H1 (cell line): Measurements from ENCODE around the gene PGGHG. TPM values are rescaled to one million over a fixed set of nuclear protein-coding genes. Genes with fewer than 3 reads are reported as not detected.
A peak's percentile ranks its signal among the peaks of the same experiment; 100 is the strongest.

Experiments
- CTCF ChIA-PET: fragments of 300-600 bp; sonication (Branson Sonifier 250); formaldehyde crosslinking; loops from one replicate; lab custom pipeline; 2021; ENCODE audit not compliant: partially characterized antibody; lab: Charles Lee
- POLR2A ChIA-PET: fragments of 300-600 bp; sonication (Branson Sonifier 250); formaldehyde crosslinking; loops from one replicate; lab custom pipeline; 2021; ENCODE audit warnings: inconsistent platforms; ENCODE audit not compliant: partially characterized antibody; lab: Charles Lee
- DNase-seq, 2 experiments: peaks; one replicate each; pipeline versions ENCODE4 v3.0.0 to v3.0.0-alpha.2; 2010 to 2022; ENCODE audit warnings: low spot score in 2 of 2, low read depth in 1 of 2, mixed read lengths in 1 of 2
- FAIRE-seq: peaks from 2 replicates; lab custom pipeline; 2011; peaks lifted over from hg19 to GRCh38; lab: Jason Lieb, UNC
- H2AFZ ChIP-seq: 2 replicates; pipeline ENCODE4 v1.8.1; 2012; ENCODE audit warnings: low read length, inconsistent platforms
- H2AK5ac ChIP-seq: 2 replicates; pipeline ENCODE4 v1.6.1; 2013; ENCODE audit warnings: low read depth, low read length
- H2BK120ac ChIP-seq: replicated peaks from 2 replicates; pipeline ENCODE3; 2013; ENCODE audit warnings: low read depth, low read length, inconsistent platforms
- H2BK12ac ChIP-seq: 2 replicates; pipeline ENCODE4 v1.6.1; 2013; ENCODE audit warnings: low read depth, low read length
- H2BK15ac ChIP-seq: 2 replicates; pipeline ENCODE4 v1.6.1; 2013; ENCODE audit warnings: low read length
- H2BK20ac ChIP-seq: 2 replicates; pipeline ENCODE4 v1.6.1; 2013; ENCODE audit warnings: low read length
- H2BK5ac ChIP-seq: 2 replicates; pipeline ENCODE4 v1.6.1; 2013; ENCODE audit warnings: low read depth, low read length
- H3K14ac ChIP-seq: 2 replicates; pipeline ENCODE4 v1.6.1; 2013; ENCODE audit warnings: inconsistent platforms; ENCODE audit not compliant: insufficient read length
- H3K18ac ChIP-seq: 2 replicates; pipeline ENCODE4 v1.6.1; 2013; ENCODE audit warnings: low read length; ENCODE audit errors: extremely low read depth
- H3K23ac ChIP-seq: 2 replicates; pipeline ENCODE4 v1.6.1; 2013; ENCODE audit warnings: inconsistent platforms; ENCODE audit not compliant: insufficient read length
- H3K23me2 ChIP-seq: 2 replicates; pipeline ENCODE4 v1.6.1; 2013; ENCODE audit warnings: low read depth, low read length
- H3K27ac ChIP-seq: 2 replicates; pipeline ENCODE4 v1.6.1; 2011; ENCODE audit warnings: low read depth, low read length, inconsistent platforms
- H3K27me3 ChIP-seq, 4 experiments: replicated peaks in 1 of 4; 1 replicate in 1 of 4; 2 replicates in 3 of 4; pipeline versions ENCODE4 v1.6.1 to v1.8.1; 2011 to 2013; ENCODE audit warnings: low read length in 3 of 4, mild to moderate bottlenecking in 3 of 4, inconsistent platforms in 2 of 4, mixed read lengths in 2 of 4, moderate library complexity in 1 of 4; ENCODE audit not compliant: control insufficient read depth in 3 of 4, insufficient read depth in 3 of 4; ENCODE audit errors: extremely low read depth in 1 of 4
- H3K36me3 ChIP-seq, 4 experiments: 2 replicates each; pipeline versions ENCODE4 v1.6.1 to v1.8.1; 2011 to 2013; ENCODE audit warnings: mild to moderate bottlenecking in 4 of 4, low read length in 3 of 4, moderate library complexity in 2 of 4, control low read depth in 1 of 4, inconsistent platforms in 1 of 4; ENCODE audit not compliant: insufficient read depth in 4 of 4, control insufficient read depth in 2 of 4
- H3K4ac ChIP-seq: replicated peaks from 2 replicates; pipeline ENCODE3; 2013; ENCODE audit warnings: low read length, low read depth, mixed read lengths, inconsistent platforms; ENCODE audit not compliant: insufficient read length
- H3K4me1 ChIP-seq, 4 experiments: replicated peaks in 1 of 4; 1 replicate in 1 of 4; 2 replicates in 3 of 4; pipeline versions ENCODE4 v1.6.1 to v1.8.1; 2011 to 2013; ENCODE audit warnings: low read length in 3 of 4, inconsistent platforms in 2 of 4, mixed read lengths in 1 of 4; ENCODE audit not compliant: insufficient read depth in 4 of 4, control insufficient read depth in 3 of 4
- H3K4me2 ChIP-seq, 2 experiments: 2 replicates each; pipeline versions ENCODE4 v1.6.1 to v1.8.1; 2011 to 2013; ENCODE audit warnings: low read depth in 2 of 2, low read length in 2 of 2, control low read depth in 1 of 2, inconsistent platforms in 1 of 2, mild to moderate bottlenecking in 1 of 2; ENCODE audit not compliant: insufficient read depth in 1 of 2
- H3K4me3 ChIP-seq, 4 experiments: fragments of 200-600, 300-600 bp in 1 of 4; sonication (generic), shearing (Covaris generic), sonication (Bioruptor Twin) in 1 of 4; 2 replicates each; pipeline versions ENCODE4 v1.5.1 to v1.8.1; 2011 to 2016; ENCODE audit warnings: low read length in 4 of 4, low read depth in 3 of 4, control low read depth in 2 of 4, inconsistent platforms in 2 of 4, mild to moderate bottlenecking in 2 of 4, mixed read lengths in 1 of 4, moderate library complexity in 1 of 4; ENCODE audit not compliant: insufficient read depth in 2 of 4; ENCODE audit errors: extremely low read depth in 1 of 4
- H3K56ac ChIP-seq: replicated peaks from 2 replicates; pipeline ENCODE3; 2013; ENCODE audit warnings: low read depth, mild to moderate bottlenecking, mixed read lengths, low read length, inconsistent platforms; ENCODE audit not compliant: insufficient read length
- H3K79me1 ChIP-seq: 2 replicates; pipeline ENCODE4 v1.6.1; 2013; ENCODE audit warnings: low read depth, low read length, control low read depth
- H3K79me2 ChIP-seq, 2 experiments: 2 replicates each; pipeline versions ENCODE4 v1.6.1 to v1.8.1; 2012 to 2013; ENCODE audit warnings: low read length in 2 of 2, mild to moderate bottlenecking in 2 of 2, inconsistent platforms in 1 of 2; ENCODE audit not compliant: insufficient read depth in 2 of 2, control insufficient read depth in 1 of 2
- H3K9ac ChIP-seq, 4 experiments: replicated peaks in 1 of 4; 1 replicate in 1 of 4; 2 replicates in 3 of 4; pipeline versions ENCODE4 v1.6.1 to v1.8.1; 2011 to 2013; ENCODE audit warnings: low read depth in 3 of 4, low read length in 3 of 4, control low read depth in 2 of 4, mild to moderate bottlenecking in 2 of 4, moderate library complexity in 2 of 4, inconsistent platforms in 1 of 4; ENCODE audit errors: extremely low read depth in 1 of 4
- H3K9me3 ChIP-seq, 2 experiments: 2 replicates each; pipeline versions ENCODE4 v1.6.1 to v1.8.1; 2012 to 2013; ENCODE audit warnings: mild to moderate bottlenecking in 2 of 2, moderate library complexity in 2 of 2, control low read depth in 1 of 2, inconsistent platforms in 1 of 2, low read depth in 1 of 2, low read length in 1 of 2, mixed read lengths in 1 of 2; ENCODE audit not compliant: insufficient read depth in 2 of 2
- H4K20me1 ChIP-seq, 2 experiments: replicated peaks in 1 of 2; 2 replicates each; pipeline versions ENCODE3 to v1.8.1; 2011 to 2013; ENCODE audit warnings: inconsistent platforms in 2 of 2, low read length in 2 of 2, mild to moderate bottlenecking in 1 of 2; ENCODE audit not compliant: insufficient read depth in 2 of 2, control insufficient read depth in 1 of 2
- H4K5ac ChIP-seq: 2 replicates; pipeline ENCODE4 v1.6.1; 2013; ENCODE audit warnings: low read length, low read depth, mixed read lengths, inconsistent platforms; ENCODE audit not compliant: insufficient read length
- H4K8ac ChIP-seq: 2 replicates; pipeline ENCODE4 v1.8.0; 2013; ENCODE audit warnings: mild to moderate bottlenecking, moderate library complexity, low read length, inconsistent platforms; ENCODE audit not compliant: insufficient read depth; ENCODE audit errors: extremely low read depth
- H4K91ac ChIP-seq: replicated peaks from 2 replicates; pipeline ENCODE3; 2013; ENCODE audit warnings: low read length, mixed read lengths, inconsistent platforms; ENCODE audit not compliant: insufficient read length
- CREB1 ChIP-seq: IDR thresholded peaks from 2 replicates; pipeline ENCODE4 v1.6.1; 2012; ENCODE audit warnings: inconsistent platforms
- CTBP2 ChIP-seq: IDR thresholded peaks from 2 replicates; pipeline ENCODE4 v1.7.0; 2011; ENCODE audit warnings: borderline replicate concordance, mild to moderate bottlenecking, moderate library complexity, mixed read lengths, low read length; ENCODE audit not compliant: insufficient read depth, insufficient read length
- E2F6 ChIP-seq: IDR thresholded peaks from 2 replicates; pipeline ENCODE4 v1.6.1; 2012; ENCODE audit warnings: inconsistent platforms
- EGR1 ChIP-seq: IDR thresholded peaks from 2 replicates; pipeline ENCODE4 v1.6.1; 2011; ENCODE audit warnings: low read depth, low read length, borderline replicate concordance
- GABPA ChIP-seq: IDR thresholded peaks from 2 replicates; pipeline ENCODE4 v1.6.1; 2011; ENCODE audit warnings: mild to moderate bottlenecking, low read length, moderate library complexity, borderline replicate concordance; ENCODE audit not compliant: insufficient read depth
- HDAC2 ChIP-seq, 2 experiments: fragments of 300-600 bp in 1 of 2; sonication (generic) in 1 of 2; IDR thresholded peaks; 2 replicates each; pipeline ENCODE4 v1.6.1; 2011 to 2012; ENCODE audit warnings: low read depth in 2 of 2, low read length in 2 of 2, mild to moderate bottlenecking in 2 of 2, moderate library complexity in 2 of 2, borderline replicate concordance in 1 of 2, inconsistent platforms in 1 of 2
- MAFK ChIP-seq: IDR thresholded peaks from 2 replicates; pipeline ENCODE4 v1.6.1; 2012; ENCODE audit warnings: low read depth, mild to moderate bottlenecking, improper control_type of control experiment, low read length
- POU5F1 ChIP-seq: IDR thresholded peaks from 2 replicates; pipeline ENCODE4 v1.6.1; 2011; ENCODE audit warnings: low read depth, mild to moderate bottlenecking, low read length, moderate library complexity
- WGBS, 2 experiments: shearing (Covaris generic) in 1 of 2; methylation state at CpG; one replicate each; pipeline versions ENCODE4 v1.1.6 to v1.1.7; 2013 to 2015; ENCODE audit warnings: low lambda C conversion rate in 2 of 2, mixed read lengths in 2 of 2, inconsistent platforms in 1 of 2, low coverage in 1 of 2, missing lambda C conversion rate in 1 of 2; ENCODE audit not compliant: insufficient replicate concordance in 2 of 2, insufficient coverage in 1 of 2, insufficient read length in 1 of 2; ENCODE audit errors: extremely low coverage in 1 of 2, missing lambda C conversion rate in 1 of 2; 5-methylcytosine and 5-hydroxymethylcytosine counted together
- polyA plus RNA-seq, 7 experiments: library from polyadenylated mRNA; depleted of rRNA in 3 of 7; stranded (reverse) in 5 of 7; unstranded in 2 of 7; fragments of >200 nt in 5 of 7; fragments of 200-250 nt in 2 of 7; gene quantifications; 1 replicate in 5 of 7; 2 replicates in 1 of 7; 4 replicates in 1 of 7; pipeline versions ENCODE4 v1.2.1 to v1.2.3, GENCODE V29; 2011 to 2013; ENCODE audit warnings: missing spikeins in 2 of 7, mixed read lengths in 2 of 7
- total RNA-seq: library from RNA; stranded (reverse); fragmentation: NEBNext Ultra II Directional; extraction: Animal tissue kit (Norgen Biotek cat#: 25700); gene quantifications from 2 replicates; pipeline ENCODE4 v1.2.1, GENCODE V29; 2021

The PGGHG gene
- total and polyA plus RNA-seq, 2 of the 8 experiments (the other 6 are each of a cell fraction or from before 2014, with no cell fraction given): 34.8 to 60.7 TPM

DNA sequence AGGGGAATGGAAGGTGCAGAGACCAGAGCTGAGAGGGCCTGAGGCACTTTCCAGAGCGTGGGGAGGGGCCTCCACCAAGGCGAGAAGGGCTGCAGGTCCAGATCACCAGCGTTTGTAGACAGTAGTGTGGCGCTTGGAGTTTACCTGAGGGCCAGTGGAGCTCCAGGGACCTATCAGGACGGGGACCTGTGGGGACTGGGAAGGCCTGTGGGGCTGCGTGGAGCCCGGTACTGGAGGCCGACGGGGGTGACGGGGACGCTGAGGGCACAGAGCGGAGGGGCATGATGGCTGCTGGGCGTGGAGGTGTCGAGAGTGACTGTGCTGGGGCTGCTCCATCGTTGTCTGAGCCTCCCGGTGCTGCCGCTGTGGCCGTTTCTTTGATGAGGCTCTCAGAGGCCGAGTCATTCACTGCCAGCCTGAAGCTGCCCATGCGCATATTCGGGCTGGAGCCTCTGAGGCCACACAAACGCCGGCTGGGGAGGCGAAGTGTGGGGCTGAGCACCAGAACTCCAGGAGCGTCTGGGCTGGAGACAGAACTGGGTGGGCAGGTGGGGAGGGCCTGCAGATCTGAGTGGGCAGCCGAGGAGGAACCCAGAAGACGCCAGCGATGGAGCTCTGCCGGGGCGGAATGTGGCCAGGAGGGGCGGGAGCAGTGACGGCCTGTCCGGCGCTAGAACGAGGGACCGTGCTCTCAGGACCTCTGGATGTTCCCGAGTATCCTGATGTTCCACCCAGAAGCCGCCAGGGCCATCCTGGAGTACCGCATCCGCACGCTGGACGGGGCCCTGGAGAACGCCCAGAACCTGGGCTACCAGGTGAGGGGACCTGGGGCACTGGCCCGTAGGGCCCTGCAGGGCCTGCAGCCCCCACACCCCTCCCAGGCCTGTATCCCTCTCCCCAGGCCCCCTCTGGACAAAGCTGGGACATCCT lies 2.6 kb downstream of the PGGHG start:
- POLR2A ChIA-PET: interaction anchor here (0.5 to 3.0 kb wide), 10 partner anchors 9 to 77 kb away, joined by 3 to 14 read pairs (median 6); partner anchors contain the start of genes B4GALNT4 and IFITM5
- H3K79me1 ChIP-seq: 0 out of 2 replicates have a peak, but pooled peaks cover 4% of the 10 kb centered on the region
- FAIRE-seq: no peak
- TF ChIP-seq POU5F1: peak; percentile 95
- TF ChIP-seq EGR1: no peak
- no peak for TF ChIP-seq MAFK
- TF ChIP-seq E2F6: peak; percentile 41; the same call in 1 of the 2 replicates
- no peak for TF ChIP-seq CREB1
- no peak for TF ChIP-seq CTBP2
- TF ChIP-seq HDAC2 (IDR thresholded peaks at IDR 0.05; ENCODE audit: borderline replicate concordance in 1 of 2, low read depth in 2 of 2, low read length in 2 of 2): 0 out of 4 replicates have a peak, but pooled peaks of 1 of the 2 experiments have one; percentile 18
- peak; percentile 73; the same call in 1 of the 2 replicates for TF ChIP-seq GABPA

More for the DNA sequence above, 2.6 kb downstream of the PGGHG start:
- H2BK120ac ChIP-seq: no peak overlapping the region
- peak overlapping the region; percentile 85 for H4K91ac ChIP-seq
- H3K14ac ChIP-seq: no peak overlapping the region
- no peak overlapping the region for H2AFZ ChIP-seq
- H3K27me3 ChIP-seq: peaks cover 5 to 16% (median 13%) of the 10 kb centered on the region in 4 experiments; a peak in 6 of 7 replicates
- peak overlapping the region; percentile 72 for H3K18ac ChIP-seq
- H2BK5ac ChIP-seq: peak overlapping the region; percentile 97
- peaks cover 5% of the 10 kb centered on the region; the same call in 1 of the 2 replicates for H3K23me2 ChIP-seq
- no peak overlapping the region for H3K56ac ChIP-seq
- no peaks in the 10 kb centered on the region for H3K79me2 ChIP-seq
- CTCF ChIA-PET: interaction anchor here (0.6 to 2.8 kb wide), 14 partner anchors 9 to 188 kb away, joined by 3 to 19 read pairs (median 4); no protein-coding TSS in a partner anchor
- peak overlapping the region; percentile 93 for H4K5ac ChIP-seq
- H3K36me3 ChIP-seq: peaks cover 3 to 30% (median 15%) of the 10 kb centered on the region in 4 experiments; a peak in 6 of 8 replicates
- peak overlapping the region; percentile 12 to 42 for H3K4me2 ChIP-seq
- H3K23ac ChIP-seq: no peak overlapping the region
- H2BK20ac ChIP-seq: peak overlapping the region; percentile 51
- DNase-seq: no peak
- peak overlapping the region; percentile 76 for H4K8ac ChIP-seq
- WGBS, 2 experiments: 64% methylated on average over 37 of the region's 44 CpGs; no CpG with 5 or more reads in 1 of the 2 experiments
- peaks cover 0 to 41% (median 29%) of the 10 kb centered on the region in 4 experiments; a peak in 6 of 7 replicates for H3K4me1 ChIP-seq
- peak overlapping the region; percentile 84; the same call in 1 of the 2 replicates for H2BK15ac ChIP-seq
- H2AK5ac ChIP-seq: peak overlapping the region; percentile 96; the same call in 1 of the 2 replicates
- H3K9ac ChIP-seq: no peak overlapping the region; a peak in 2 of 7 replicates
- H3K4me3 ChIP-seq: 0 out of 8 replicates have a peak overlapping the region, but pooled peaks of 1 of the 4 experiments have one; percentile 4
- H4K20me1 ChIP-seq: no peaks in the 10 kb centered on the region
- peak overlapping the region; percentile 37; the same call in 1 of the 2 replicates for H3K27ac ChIP-seq
- peak overlapping the region; percentile 94; the same call in 1 of the 2 replicates for H2BK12ac ChIP-seq
- H3K4ac ChIP-seq: peak overlapping the region; percentile 84
- H3K9me3 ChIP-seq: peaks cover 0 to 3% of the 10 kb centered on the region in 2 experiments; a peak in 1 of 4 replicates
